ENCODE data around the gene HLF. TPM values are rescaled to one million over a fixed set of nuclear protein-coding genes. Genes with fewer than 3 reads are reported as not detected.

Gene HLF
- total RNA-seq, 1 experiment from 2014 or later = 0.13 TPM

DNA sequence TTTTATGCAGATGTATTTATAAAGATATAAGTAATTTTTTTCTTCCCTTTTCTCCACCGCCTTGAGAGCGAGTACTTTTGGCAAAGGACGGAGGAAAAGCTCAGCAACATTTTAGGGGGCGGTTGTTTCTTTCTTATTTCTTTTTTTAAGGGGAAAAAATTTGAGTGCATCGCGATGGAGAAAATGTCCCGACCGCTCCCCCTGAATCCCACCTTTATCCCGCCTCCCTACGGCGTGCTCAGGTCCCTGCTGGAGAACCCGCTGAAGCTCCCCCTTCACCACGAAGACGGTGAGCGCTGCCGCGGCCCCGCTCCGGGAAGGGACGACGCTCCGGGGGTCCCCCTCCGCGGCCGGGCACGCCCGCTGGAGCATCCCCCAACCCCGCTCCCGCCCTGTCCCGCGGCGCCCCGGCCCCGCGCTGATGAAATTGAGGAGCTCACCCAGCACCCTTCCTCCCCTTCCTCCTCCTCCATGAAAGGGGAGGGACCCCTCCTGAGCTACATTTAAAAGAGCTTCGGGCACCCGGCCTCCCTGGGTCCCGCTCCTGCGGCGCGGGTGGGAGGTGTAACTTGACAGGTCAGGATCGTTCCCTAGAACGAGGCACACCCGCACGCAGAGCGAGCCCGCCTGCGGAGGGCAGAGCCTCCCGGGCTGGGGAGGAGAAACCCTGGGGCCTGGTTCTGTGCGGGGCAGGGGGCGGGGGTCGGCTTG, 706 bp downstream of the HLF start:
- ATAC-seq = no peak
- intact Hi-C loops (cut with micrococcal nuclease; ENCODE audit: unreplicated experiment) = no loop called here
- TF ChIP-seq POLR2AphosphoS5 (IDR thresholded peaks at IDR 0.05; ENCODE audit: low read depth, low read length) = no peak
- no peak for TF ChIP-seq SIN3A (IDR thresholded peaks at IDR 0.05; ENCODE audit: borderline replicate concordance, insufficient read depth, low read depth, low read length)
- TF ChIP-seq, protein P1, sequence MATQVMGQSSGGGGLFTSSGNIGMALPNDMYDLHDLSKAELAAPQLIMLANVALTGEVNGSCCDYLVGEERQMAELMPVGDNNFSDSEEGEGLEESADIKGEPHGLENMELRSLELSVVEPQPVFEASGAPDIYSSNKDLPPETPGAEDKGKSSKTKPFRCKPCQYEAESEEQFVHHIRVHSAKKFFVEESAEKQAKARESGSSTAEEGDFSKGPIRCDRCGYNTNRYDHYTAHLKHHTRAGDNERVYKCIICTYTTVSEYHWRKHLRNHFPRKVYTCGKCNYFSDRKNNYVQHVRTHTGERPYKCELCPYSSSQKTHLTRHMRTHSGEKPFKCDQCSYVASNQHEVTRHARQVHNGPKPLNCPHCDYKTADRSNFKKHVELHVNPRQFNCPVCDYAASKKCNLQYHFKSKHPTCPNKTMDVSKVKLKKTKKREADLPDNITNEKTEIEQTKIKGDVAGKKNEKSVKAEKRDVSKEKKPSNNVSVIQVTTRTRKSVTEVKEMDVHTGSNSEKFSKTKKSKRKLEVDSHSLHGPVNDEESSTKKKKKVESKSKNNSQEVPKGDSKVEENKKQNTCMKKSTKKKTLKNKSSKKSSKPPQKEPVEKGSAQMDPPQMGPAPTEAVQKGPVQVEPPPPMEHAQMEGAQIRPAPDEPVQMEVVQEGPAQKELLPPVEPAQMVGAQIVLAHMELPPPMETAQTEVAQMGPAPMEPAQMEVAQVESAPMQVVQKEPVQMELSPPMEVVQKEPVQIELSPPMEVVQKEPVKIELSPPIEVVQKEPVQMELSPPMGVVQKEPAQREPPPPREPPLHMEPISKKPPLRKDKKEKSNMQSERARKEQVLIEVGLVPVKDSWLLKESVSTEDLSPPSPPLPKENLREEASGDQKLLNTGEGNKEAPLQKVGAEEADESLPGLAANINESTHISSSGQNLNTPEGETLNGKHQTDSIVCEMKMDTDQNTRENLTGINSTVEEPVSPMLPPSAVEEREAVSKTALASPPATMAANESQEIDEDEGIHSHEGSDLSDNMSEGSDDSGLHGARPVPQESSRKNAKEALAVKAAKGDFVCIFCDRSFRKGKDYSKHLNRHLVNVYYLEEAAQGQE (IDR thresholded peaks at IDR 0.05; ENCODE audit: insufficient read depth in 1 of 2, low read depth in 2 of 2, low read length in 1 of 2) = no peak
- no TSS peak for BruUV-seq (replicated peaks)
- no peaks in the 10 kb centered on the region for H3K9me3 ChIP-seq (ENCODE audit: control insufficient read depth, insufficient read depth, low read depth, low read length)
- H3K27me3 ChIP-seq (ENCODE audit: control insufficient read depth, insufficient read depth, low read length) = peaks cover 59% of the 10 kb centered on the region
- ChIA-PET CTCF (no interaction called here), POLR2A (interaction anchor here (0.6 kb wide), 1 partner anchor 901 kb away, joined by 8 read pairs; no protein-coding TSS in a partner anchor)
- in situ Hi-C loops (cut with HindIII; ENCODE audit: low pct_unique_long_range_greater_than_20kb, low sequenced_read_pairs) = no loop called here
- peaks cover 11% of the 10 kb centered on the region for H3K4me1 ChIP-seq (ENCODE audit: control insufficient read depth, insufficient read depth, low read length)
- H3K4me3 ChIP-seq (ENCODE audit: low read depth in 2 of 2, low read length in 2 of 2) = peak overlapping the region; percentile 32 to 47
- no peak overlapping the region for H3K27ac ChIP-seq (ENCODE audit: low read length)
- DNase-seq (ENCODE audit: low read depth, low spot score) = no peak
- no peaks in the 10 kb centered on the region for H3K36me3 ChIP-seq (ENCODE audit: control insufficient read depth, insufficient read depth, low read length)

DNA sequence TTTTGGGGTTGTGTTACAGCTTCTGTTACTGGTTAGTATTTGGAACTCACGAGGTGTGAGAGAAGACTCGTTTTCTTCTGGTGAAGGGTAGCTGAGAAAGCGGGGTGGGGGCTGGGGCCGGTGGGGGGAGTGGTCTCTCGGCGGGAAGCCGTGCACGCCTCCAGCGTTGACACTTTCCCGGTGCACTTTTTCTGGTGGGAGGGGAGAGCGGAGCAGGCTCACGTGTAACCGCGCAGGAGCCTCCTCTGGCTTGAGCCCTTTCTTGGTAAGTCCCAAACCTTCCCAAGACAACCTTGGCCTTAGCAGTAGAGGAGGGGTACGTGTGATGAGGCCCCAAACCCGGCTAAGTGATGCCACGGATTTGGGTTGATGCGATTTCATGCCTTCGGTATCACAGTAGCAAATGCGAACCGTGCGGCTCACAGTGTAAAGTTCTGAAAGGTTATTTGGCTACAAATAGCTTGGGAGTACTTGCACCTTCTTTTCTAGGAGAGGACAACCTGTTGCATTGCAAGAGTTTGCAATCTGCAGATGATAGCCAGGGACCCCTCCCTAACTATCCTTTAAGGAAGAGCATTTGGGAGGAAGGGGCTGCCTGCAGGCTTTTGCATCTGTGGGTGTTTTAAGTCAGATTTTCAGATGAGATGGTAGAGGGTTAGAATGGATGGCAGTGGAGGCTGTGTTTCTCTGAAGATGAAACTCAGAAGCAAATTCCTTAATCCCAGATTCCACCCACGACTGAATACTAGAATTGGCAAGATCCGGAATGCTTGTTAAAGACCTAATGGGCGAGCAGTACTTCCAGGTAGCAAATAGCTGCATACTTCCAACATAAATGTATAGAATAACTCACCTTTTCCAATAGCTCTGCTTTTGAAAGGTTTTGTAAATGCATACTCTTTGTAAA, 1.5 kb downstream of the HLF start:
- H3K4me3 ChIP-seq (ENCODE audit: low read depth in 2 of 2, low read length in 2 of 2) = no peak overlapping the region
- intact Hi-C loops (cut with micrococcal nuclease; ENCODE audit: unreplicated experiment) (no loop called here), in situ Hi-C loops (cut with HindIII; ENCODE audit: low pct_unique_long_range_greater_than_20kb, low sequenced_read_pairs) (no loop called here)
- ChIA-PET CTCF (no interaction called here), POLR2A (interaction anchor here (0.6 kb wide), 1 partner anchor 901 kb away, joined by 8 read pairs; no protein-coding TSS in a partner anchor)
- H3K4me1 ChIP-seq (ENCODE audit: control insufficient read depth, insufficient read depth, low read length) = peaks cover 11% of the 10 kb centered on the region
- H3K9me3 ChIP-seq (ENCODE audit: control insufficient read depth, insufficient read depth, low read depth, low read length) = no peaks in the 10 kb centered on the region
- DNase-seq (ENCODE audit: low read depth, low spot score) (no peak), ATAC-seq (no peak)
- no peak overlapping the region for H3K27ac ChIP-seq (ENCODE audit: low read length)
- no TSS peak for BruUV-seq (replicated peaks)
- TF ChIP-seq, protein P1 (IDR thresholded peaks at IDR 0.05; ENCODE audit: insufficient read depth in 1 of 2, low read depth in 2 of 2, low read length in 1 of 2) = no peak
- TF ChIP-seq, protein P2, sequence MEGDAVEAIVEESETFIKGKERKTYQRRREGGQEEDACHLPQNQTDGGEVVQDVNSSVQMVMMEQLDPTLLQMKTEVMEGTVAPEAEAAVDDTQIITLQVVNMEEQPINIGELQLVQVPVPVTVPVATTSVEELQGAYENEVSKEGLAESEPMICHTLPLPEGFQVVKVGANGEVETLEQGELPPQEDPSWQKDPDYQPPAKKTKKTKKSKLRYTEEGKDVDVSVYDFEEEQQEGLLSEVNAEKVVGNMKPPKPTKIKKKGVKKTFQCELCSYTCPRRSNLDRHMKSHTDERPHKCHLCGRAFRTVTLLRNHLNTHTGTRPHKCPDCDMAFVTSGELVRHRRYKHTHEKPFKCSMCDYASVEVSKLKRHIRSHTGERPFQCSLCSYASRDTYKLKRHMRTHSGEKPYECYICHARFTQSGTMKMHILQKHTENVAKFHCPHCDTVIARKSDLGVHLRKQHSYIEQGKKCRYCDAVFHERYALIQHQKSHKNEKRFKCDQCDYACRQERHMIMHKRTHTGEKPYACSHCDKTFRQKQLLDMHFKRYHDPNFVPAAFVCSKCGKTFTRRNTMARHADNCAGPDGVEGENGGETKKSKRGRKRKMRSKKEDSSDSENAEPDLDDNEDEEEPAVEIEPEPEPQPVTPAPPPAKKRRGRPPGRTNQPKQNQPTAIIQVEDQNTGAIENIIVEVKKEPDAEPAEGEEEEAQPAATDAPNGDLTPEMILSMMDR (IDR thresholded peaks at IDR 0.05) = no peak
- no peak for TF ChIP-seq TCF7L2 (IDR thresholded peaks at IDR 0.05; ENCODE audit: low read depth, low read length)
- no peak for TF ChIP-seq SIN3A (IDR thresholded peaks at IDR 0.05; ENCODE audit: borderline replicate concordance, insufficient read depth, low read depth, low read length)
- no peak for TF ChIP-seq POLR2AphosphoS5 (IDR thresholded peaks at IDR 0.05; ENCODE audit: low read depth, low read length)
- H3K27me3 ChIP-seq (ENCODE audit: control insufficient read depth, insufficient read depth, low read length) = peaks cover 59% of the 10 kb centered on the region
- no peaks in the 10 kb centered on the region for H3K36me3 ChIP-seq (ENCODE audit: control insufficient read depth, insufficient read depth, low read length)

Measured in Panc1 (cell line).